IPS-18a (cell line): ENCODE data around the gene FAM124A.
A peak's percentile ranks its signal among the peaks of the same experiment; 100 is the strongest.

Source experiments
- H3K27ac ChIP-seq: one replicate; pipeline ENCODE4 v1.5.1; 2013; ENCODE audit warnings: low read length
- H3K27me3 ChIP-seq: one replicate; pipeline ENCODE4 v1.6.1; 2013; ENCODE audit warnings: mild to moderate bottlenecking, low read length; ENCODE audit not compliant: control insufficient read depth, insufficient read depth
- H3K36me3 ChIP-seq: one replicate; pipeline ENCODE4 v1.6.1; 2013; ENCODE audit warnings: low read depth, low read length; ENCODE audit not compliant: control insufficient read depth
- H3K4me1 ChIP-seq: one replicate; pipeline ENCODE4 v1.6.1; 2013; ENCODE audit warnings: low read depth, low read length; ENCODE audit not compliant: control insufficient read depth
- H3K4me3 ChIP-seq: one replicate; pipeline ENCODE4 v1.5.1; 2013; ENCODE audit warnings: low read length
- H3K9ac ChIP-seq: one replicate; pipeline ENCODE4 v1.6.1; 2013; ENCODE audit warnings: mild to moderate bottlenecking, low read length, moderate library complexity
- H3K9me3 ChIP-seq: one replicate; pipeline ENCODE4 v1.6.1; 2013; ENCODE audit warnings: low read depth, low read length; ENCODE audit not compliant: control insufficient read depth

The FAM124A gene

GRCh38 chr13:51233117-51233826, 11.1 kb downstream of the FAM124A start:
- Histone ChIP-seq H3K27ac (no peak overlapping the region), H3K9me3 (no peaks in the 10 kb centered on the region), H3K9ac (no peak overlapping the region), H3K4me1 (peaks cover 39% of the 10 kb centered on the region), H3K36me3 (peaks cover 30% of the 10 kb centered on the region), H3K27me3 (no peaks in the 10 kb centered on the region), H3K4me3 (no peak overlapping the region)

- H3K27ac ChIP-seq = no peak overlapping the region
- no peak overlapping the region for H3K9ac ChIP-seq
- H3K36me3 ChIP-seq = peaks cover 38% of the 10 kb centered on the region
Observed at GRCh38 chr13:51234676-51235075, 12.5 kb downstream of the FAM124A start.

GRCh38 chr13:51235186-51235585, 13.0 kb downstream of the FAM124A start:
- Histone ChIP-seq H3K27ac (no peak overlapping the region), H3K27me3 (no peaks in the 10 kb centered on the region), H3K4me1 (peaks cover 26% of the 10 kb centered on the region), H3K9me3 (no peaks in the 10 kb centered on the region), H3K9ac (no peak overlapping the region), H3K4me3 (no peak overlapping the region), H3K36me3 (peaks cover 43% of the 10 kb centered on the region)

More at GRCh38 chr13:51234676-51235075, 12.5 kb downstream of the FAM124A start:
- Histone ChIP-seq H3K27me3 (no peaks in the 10 kb centered on the region), H3K4me3 (no peak overlapping the region), H3K9me3 (no peaks in the 10 kb centered on the region), H3K4me1 (peaks cover 30% of the 10 kb centered on the region)

- Histone ChIP-seq H3K27ac (no peak overlapping the region), H3K27me3 (no peaks in the 10 kb centered on the region), H3K36me3 (peaks cover 45% of the 10 kb centered on the region), H3K4me3 (no peak overlapping the region), H3K9me3 (no peaks in the 10 kb centered on the region), H3K9ac (no peak overlapping the region), H3K4me1 (peaks cover 19% of the 10 kb centered on the region)
Observed at GRCh38 chr13:51235756-51236490, 13.7 kb downstream of the FAM124A start.

GRCh38 chr13:51236491-51236792, 14.2 kb downstream of the FAM124A start:
- Histone ChIP-seq H3K9ac (no peak overlapping the region), H3K4me3 (no peak overlapping the region), H3K9me3 (no peaks in the 10 kb centered on the region), H3K36me3 (peaks cover 42% of the 10 kb centered on the region), H3K4me1 (peaks cover 17% of the 10 kb centered on the region), H3K27me3 (no peaks in the 10 kb centered on the region), H3K27ac (no peak overlapping the region)

- H3K4me1 ChIP-seq = peaks cover 25% of the 10 kb centered on the region
- H3K4me3 ChIP-seq = no peak overlapping the region
- no peak overlapping the region for H3K9ac ChIP-seq
- H3K27ac ChIP-seq = no peak overlapping the region
- H3K36me3 ChIP-seq = peaks cover 33% of the 10 kb centered on the region
- H3K27me3 ChIP-seq = no peaks in the 10 kb centered on the region
- H3K9me3 ChIP-seq = no peaks in the 10 kb centered on the region
Observed at GRCh38 chr13:51237386-51237785, 15.2 kb downstream of the FAM124A start.

- Histone ChIP-seq H3K9ac (no peak overlapping the region), H3K27ac (no peak overlapping the region), H3K9me3 (no peaks in the 10 kb centered on the region), H3K27me3 (no peaks in the 10 kb centered on the region), H3K36me3 (peaks cover 28% of the 10 kb centered on the region), H3K4me3 (no peak overlapping the region), H3K4me1 (peaks cover 30% of the 10 kb centered on the region)
Observed at GRCh38 chr13:51237887-51238286, 15.7 kb downstream of the FAM124A start.

GRCh38 chr13:51240178-51240577, 18.0 kb downstream of the FAM124A start:
- Histone ChIP-seq H3K36me3 (peaks cover 24% of the 10 kb centered on the region), H3K27ac (no peak overlapping the region), H3K9ac (no peak overlapping the region), H3K4me1 (peaks cover 47% of the 10 kb centered on the region), H3K9me3 (no peaks in the 10 kb centered on the region), H3K4me3 (no peak overlapping the region), H3K27me3 (no peaks in the 10 kb centered on the region)

GRCh38 chr13:51240958-51241357, 18.8 kb downstream of the FAM124A start:
- Histone ChIP-seq H3K9me3 (no peaks in the 10 kb centered on the region), H3K36me3 (peaks cover 24% of the 10 kb centered on the region), H3K27me3 (no peaks in the 10 kb centered on the region), H3K27ac (no peak overlapping the region), H3K4me3 (no peak overlapping the region), H3K4me1 (peaks cover 48% of the 10 kb centered on the region), H3K9ac (no peak overlapping the region)

- no peaks in the 10 kb centered on the region for H3K27me3 ChIP-seq
- H3K36me3 ChIP-seq = peaks cover 23% of the 10 kb centered on the region
- H3K9ac ChIP-seq = no peak overlapping the region
- H3K9me3 ChIP-seq = no peaks in the 10 kb centered on the region
- no peak overlapping the region for H3K27ac ChIP-seq
- no peak overlapping the region for H3K4me3 ChIP-seq
- peaks cover 53% of the 10 kb centered on the region for H3K4me1 ChIP-seq
Observed at GRCh38 chr13:51241720-51242119, 19.5 kb downstream of the FAM124A start.

- no peaks in the 10 kb centered on the region for H3K9me3 ChIP-seq
- peaks cover 17% of the 10 kb centered on the region for H3K36me3 ChIP-seq
- no peaks in the 10 kb centered on the region for H3K27me3 ChIP-seq
- H3K4me3 ChIP-seq = peak overlapping the region; percentile 47
- peaks cover 59% of the 10 kb centered on the region for H3K4me1 ChIP-seq
- H3K27ac ChIP-seq = peak overlapping the region; percentile 19
- peak overlapping the region; percentile 15 for H3K9ac ChIP-seq
Observed at GRCh38 chr13:51243227-51243626, 21.0 kb downstream of the FAM124A start.

GRCh38 chr13:51243832-51244231, 21.6 kb downstream of the FAM124A start:
- no peaks in the 10 kb centered on the region for H3K27me3 ChIP-seq
- peaks cover 65% of the 10 kb centered on the region for H3K4me1 ChIP-seq
- H3K36me3 ChIP-seq = peaks cover 17% of the 10 kb centered on the region
- no peaks in the 10 kb centered on the region for H3K9me3 ChIP-seq
- no peak overlapping the region for H3K27ac ChIP-seq
- no peak overlapping the region for H3K9ac ChIP-seq
- peak overlapping the region; percentile 47 for H3K4me3 ChIP-seq
